H1 (cell line): Measurements from ENCODE around the gene PLPP7. TPM values are rescaled to one million over a fixed set of nuclear protein-coding genes. Genes with fewer than 3 reads are reported as not detected.

Experiments used
- CTCF ChIA-PET: fragments of 300-600 bp; sonication (Branson Sonifier 250); formaldehyde crosslinking; loops from one replicate; lab custom pipeline; 2021; ENCODE audit not compliant: partially characterized antibody; lab: Charles Lee
- POLR2A ChIA-PET: fragments of 300-600 bp; sonication (Branson Sonifier 250); formaldehyde crosslinking; loops from one replicate; lab custom pipeline; 2021; ENCODE audit warnings: inconsistent platforms; ENCODE audit not compliant: partially characterized antibody; lab: Charles Lee
- DNase-seq, 2 experiments: peaks; one replicate each; pipeline versions ENCODE4 v3.0.0 to v3.0.0-alpha.2; 2010 to 2022; ENCODE audit warnings: low spot score in 2 of 2, low read depth in 1 of 2, mixed read lengths in 1 of 2
- FAIRE-seq: peaks from 2 replicates; lab custom pipeline; 2011; peaks lifted over from hg19 to GRCh38; lab: Jason Lieb, UNC
- H2AFZ ChIP-seq: 2 replicates; pipeline ENCODE4 v1.8.1; 2012; ENCODE audit warnings: low read length, inconsistent platforms
- H2AK5ac ChIP-seq: 2 replicates; pipeline ENCODE4 v1.6.1; 2013; ENCODE audit warnings: low read depth, low read length
- H2BK120ac ChIP-seq: replicated peaks from 2 replicates; pipeline ENCODE3; 2013; ENCODE audit warnings: low read depth, low read length, inconsistent platforms
- H2BK12ac ChIP-seq: 2 replicates; pipeline ENCODE4 v1.6.1; 2013; ENCODE audit warnings: low read depth, low read length
- H2BK15ac ChIP-seq: 2 replicates; pipeline ENCODE4 v1.6.1; 2013; ENCODE audit warnings: low read length
- H2BK20ac ChIP-seq: 2 replicates; pipeline ENCODE4 v1.6.1; 2013; ENCODE audit warnings: low read length
- H2BK5ac ChIP-seq: 2 replicates; pipeline ENCODE4 v1.6.1; 2013; ENCODE audit warnings: low read depth, low read length
- H3K14ac ChIP-seq: 2 replicates; pipeline ENCODE4 v1.6.1; 2013; ENCODE audit warnings: inconsistent platforms; ENCODE audit not compliant: insufficient read length
- H3K18ac ChIP-seq: 2 replicates; pipeline ENCODE4 v1.6.1; 2013; ENCODE audit warnings: low read length; ENCODE audit errors: extremely low read depth
- H3K23ac ChIP-seq: 2 replicates; pipeline ENCODE4 v1.6.1; 2013; ENCODE audit warnings: inconsistent platforms; ENCODE audit not compliant: insufficient read length
- H3K23me2 ChIP-seq: 2 replicates; pipeline ENCODE4 v1.6.1; 2013; ENCODE audit warnings: low read depth, low read length
- H3K27ac ChIP-seq: 2 replicates; pipeline ENCODE4 v1.6.1; 2011; ENCODE audit warnings: low read depth, low read length, inconsistent platforms
- H3K27me3 ChIP-seq, 4 experiments: replicated peaks in 1 of 4; 1 replicate in 1 of 4; 2 replicates in 3 of 4; pipeline versions ENCODE4 v1.6.1 to v1.8.1; 2011 to 2013; ENCODE audit warnings: low read length in 3 of 4, mild to moderate bottlenecking in 3 of 4, inconsistent platforms in 2 of 4, mixed read lengths in 2 of 4, moderate library complexity in 1 of 4; ENCODE audit not compliant: control insufficient read depth in 3 of 4, insufficient read depth in 3 of 4; ENCODE audit errors: extremely low read depth in 1 of 4
- H3K36me3 ChIP-seq, 4 experiments: 2 replicates each; pipeline versions ENCODE4 v1.6.1 to v1.8.1; 2011 to 2013; ENCODE audit warnings: mild to moderate bottlenecking in 4 of 4, low read length in 3 of 4, moderate library complexity in 2 of 4, control low read depth in 1 of 4, inconsistent platforms in 1 of 4; ENCODE audit not compliant: insufficient read depth in 4 of 4, control insufficient read depth in 2 of 4
- H3K4ac ChIP-seq: replicated peaks from 2 replicates; pipeline ENCODE3; 2013; ENCODE audit warnings: low read length, low read depth, mixed read lengths, inconsistent platforms; ENCODE audit not compliant: insufficient read length
- H3K4me1 ChIP-seq, 4 experiments: replicated peaks in 1 of 4; 1 replicate in 1 of 4; 2 replicates in 3 of 4; pipeline versions ENCODE4 v1.6.1 to v1.8.1; 2011 to 2013; ENCODE audit warnings: low read length in 3 of 4, inconsistent platforms in 2 of 4, mixed read lengths in 1 of 4; ENCODE audit not compliant: insufficient read depth in 4 of 4, control insufficient read depth in 3 of 4
- H3K4me2 ChIP-seq, 2 experiments: 2 replicates each; pipeline versions ENCODE4 v1.6.1 to v1.8.1; 2011 to 2013; ENCODE audit warnings: low read depth in 2 of 2, low read length in 2 of 2, control low read depth in 1 of 2, inconsistent platforms in 1 of 2, mild to moderate bottlenecking in 1 of 2; ENCODE audit not compliant: insufficient read depth in 1 of 2
- H3K4me3 ChIP-seq, 4 experiments: fragments of 200-600, 300-600 bp in 1 of 4; sonication (generic), shearing (Covaris generic), sonication (Bioruptor Twin) in 1 of 4; 2 replicates each; pipeline versions ENCODE4 v1.5.1 to v1.8.1; 2011 to 2016; ENCODE audit warnings: low read length in 4 of 4, low read depth in 3 of 4, control low read depth in 2 of 4, inconsistent platforms in 2 of 4, mild to moderate bottlenecking in 2 of 4, mixed read lengths in 1 of 4, moderate library complexity in 1 of 4; ENCODE audit not compliant: insufficient read depth in 2 of 4; ENCODE audit errors: extremely low read depth in 1 of 4
- H3K56ac ChIP-seq: replicated peaks from 2 replicates; pipeline ENCODE3; 2013; ENCODE audit warnings: low read depth, mild to moderate bottlenecking, mixed read lengths, low read length, inconsistent platforms; ENCODE audit not compliant: insufficient read length
- H3K79me1 ChIP-seq: 2 replicates; pipeline ENCODE4 v1.6.1; 2013; ENCODE audit warnings: low read depth, low read length, control low read depth
- H3K79me2 ChIP-seq, 2 experiments: 2 replicates each; pipeline versions ENCODE4 v1.6.1 to v1.8.1; 2012 to 2013; ENCODE audit warnings: low read length in 2 of 2, mild to moderate bottlenecking in 2 of 2, inconsistent platforms in 1 of 2; ENCODE audit not compliant: insufficient read depth in 2 of 2, control insufficient read depth in 1 of 2
- H3K9ac ChIP-seq, 4 experiments: replicated peaks in 1 of 4; 1 replicate in 1 of 4; 2 replicates in 3 of 4; pipeline versions ENCODE4 v1.6.1 to v1.8.1; 2011 to 2013; ENCODE audit warnings: low read depth in 3 of 4, low read length in 3 of 4, control low read depth in 2 of 4, mild to moderate bottlenecking in 2 of 4, moderate library complexity in 2 of 4, inconsistent platforms in 1 of 4; ENCODE audit errors: extremely low read depth in 1 of 4
- H3K9me3 ChIP-seq, 2 experiments: 2 replicates each; pipeline versions ENCODE4 v1.6.1 to v1.8.1; 2012 to 2013; ENCODE audit warnings: mild to moderate bottlenecking in 2 of 2, moderate library complexity in 2 of 2, control low read depth in 1 of 2, inconsistent platforms in 1 of 2, low read depth in 1 of 2, low read length in 1 of 2, mixed read lengths in 1 of 2; ENCODE audit not compliant: insufficient read depth in 2 of 2
- H4K20me1 ChIP-seq, 2 experiments: replicated peaks in 1 of 2; 2 replicates each; pipeline versions ENCODE3 to v1.8.1; 2011 to 2013; ENCODE audit warnings: inconsistent platforms in 2 of 2, low read length in 2 of 2, mild to moderate bottlenecking in 1 of 2; ENCODE audit not compliant: insufficient read depth in 2 of 2, control insufficient read depth in 1 of 2
- H4K5ac ChIP-seq: 2 replicates; pipeline ENCODE4 v1.6.1; 2013; ENCODE audit warnings: low read length, low read depth, mixed read lengths, inconsistent platforms; ENCODE audit not compliant: insufficient read length
- H4K8ac ChIP-seq: 2 replicates; pipeline ENCODE4 v1.8.0; 2013; ENCODE audit warnings: mild to moderate bottlenecking, moderate library complexity, low read length, inconsistent platforms; ENCODE audit not compliant: insufficient read depth; ENCODE audit errors: extremely low read depth
- H4K91ac ChIP-seq: replicated peaks from 2 replicates; pipeline ENCODE3; 2013; ENCODE audit warnings: low read length, mixed read lengths, inconsistent platforms; ENCODE audit not compliant: insufficient read length
- BACH1 ChIP-seq: IDR thresholded peaks from 2 replicates; pipeline ENCODE4 v1.6.1; 2012; ENCODE audit warnings: low read length, improper control_type of control experiment
- CBX8 ChIP-seq: fragments of 300-800, 300-1000 bp; sonication (generic); IDR thresholded peaks from 2 replicates; pipeline ENCODE4 v1.7.1; 2016; ENCODE audit warnings: low read depth, low read length, borderline replicate concordance
- CREB1 ChIP-seq: IDR thresholded peaks from 2 replicates; pipeline ENCODE4 v1.6.1; 2012; ENCODE audit warnings: inconsistent platforms
- HDAC2 ChIP-seq, 2 experiments: fragments of 300-600 bp in 1 of 2; sonication (generic) in 1 of 2; IDR thresholded peaks; 2 replicates each; pipeline ENCODE4 v1.6.1; 2011 to 2012; ENCODE audit warnings: low read depth in 2 of 2, low read length in 2 of 2, mild to moderate bottlenecking in 2 of 2, moderate library complexity in 2 of 2, borderline replicate concordance in 1 of 2, inconsistent platforms in 1 of 2
- PHF8 ChIP-seq: fragments of 200-600 bp; sonication (generic); conservative IDR thresholded peaks from 2 replicates; pipeline ENCODE4 v1.7.1; 2012; ENCODE audit warnings: low read depth, mild to moderate bottlenecking, inconsistent platforms, low read length, moderate library complexity
- POLR2A ChIP-seq, 2 experiments: IDR thresholded peaks; 1 replicate in 1 of 2; 2 replicates in 1 of 2; pipeline ENCODE4 v1.6.1; 2011; ENCODE audit warnings: low read depth in 2 of 2, low read length in 2 of 2, mild to moderate bottlenecking in 2 of 2; ENCODE audit errors: control extremely low read depth in 1 of 2
- RBBP5 ChIP-seq: IDR thresholded peaks from 2 replicates; pipeline ENCODE4 v1.7.1; 2012; ENCODE audit warnings: low read depth, mild to moderate bottlenecking, inconsistent platforms, low read length, moderate library complexity, borderline replicate concordance
- SP2 ChIP-seq: IDR thresholded peaks from 2 replicates; pipeline ENCODE4 v1.6.1; 2012; ENCODE audit warnings: mild to moderate bottlenecking, low read length, inconsistent platforms
- SP4 ChIP-seq: IDR thresholded peaks from 2 replicates; pipeline ENCODE4 v1.6.1; 2012; ENCODE audit warnings: low read length, inconsistent platforms
- TAF1 ChIP-seq: IDR thresholded peaks from 2 replicates; pipeline ENCODE4 v1.6.1; 2011; ENCODE audit warnings: mild to moderate bottlenecking, low read depth, low read length
- TAF7 ChIP-seq: optimal IDR thresholded peaks from 2 replicates; pipeline ENCODE3; 2011; ENCODE audit warnings: low read depth, mild to moderate bottlenecking, inconsistent platforms, low read length, moderate library complexity, borderline replicate concordance
- ZNF274 ChIP-seq: IDR thresholded peaks from 2 replicates; pipeline ENCODE4 v1.7.0; 2012; ENCODE audit warnings: low read length, borderline replicate concordance; ENCODE audit errors: extremely low read depth
- WGBS, 2 experiments: shearing (Covaris generic) in 1 of 2; methylation state at CpG; one replicate each; pipeline versions ENCODE4 v1.1.6 to v1.1.7; 2013 to 2015; ENCODE audit warnings: low lambda C conversion rate in 2 of 2, mixed read lengths in 2 of 2, inconsistent platforms in 1 of 2, low coverage in 1 of 2, missing lambda C conversion rate in 1 of 2; ENCODE audit not compliant: insufficient replicate concordance in 2 of 2, insufficient coverage in 1 of 2, insufficient read length in 1 of 2; ENCODE audit errors: extremely low coverage in 1 of 2, missing lambda C conversion rate in 1 of 2; 5-methylcytosine and 5-hydroxymethylcytosine counted together
- polyA plus RNA-seq, 7 experiments: library from polyadenylated mRNA; depleted of rRNA in 3 of 7; stranded (reverse) in 5 of 7; unstranded in 2 of 7; fragments of >200 nt in 5 of 7; fragments of 200-250 nt in 2 of 7; gene quantifications; 1 replicate in 5 of 7; 2 replicates in 1 of 7; 4 replicates in 1 of 7; pipeline versions ENCODE4 v1.2.1 to v1.2.3, GENCODE V29; 2011 to 2013; ENCODE audit warnings: missing spikeins in 2 of 7, mixed read lengths in 2 of 7
- total RNA-seq: library from RNA; stranded (reverse); fragmentation: NEBNext Ultra II Directional; extraction: Animal tissue kit (Norgen Biotek cat#: 25700); gene quantifications from 2 replicates; pipeline ENCODE4 v1.2.1, GENCODE V29; 2021
- TF ChIP-seq, protein P1 (sequence below): IDR thresholded peaks from 2 replicates; pipeline ENCODE4 v1.6.1; 2012; ENCODE audit warnings: inconsistent platforms

PLPP7 gene
- total and polyA plus RNA-seq, 2 of the 8 experiments (the other 6 are each of a cell fraction or from before 2014, with no cell fraction given): 3.4 to 3.9 TPM

DNA sequence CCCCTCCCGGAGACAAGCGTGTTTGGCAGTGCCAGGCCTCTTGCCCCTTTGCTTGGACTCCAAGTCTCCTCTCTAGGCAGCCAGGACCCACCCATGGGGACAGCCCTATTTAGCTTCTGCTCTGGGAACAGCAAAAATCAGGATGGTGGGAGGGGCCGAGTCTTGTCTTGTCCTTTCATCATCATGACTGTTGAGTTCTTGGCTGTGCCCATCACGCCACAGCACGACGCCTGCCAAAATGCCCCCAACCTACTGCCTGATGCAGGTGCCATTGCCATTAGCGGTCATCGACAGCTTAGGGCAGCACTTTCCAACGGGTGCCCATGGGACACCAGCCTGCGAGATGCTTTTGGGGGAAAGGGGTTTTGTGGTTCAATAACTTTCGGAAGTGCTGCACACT is 18.9 kb downstream of the PLPP7 start:
- no peaks in the 10 kb centered on the region for H3K27me3 ChIP-seq
- no peak overlapping the region for H3K18ac ChIP-seq
- H3K4me2 ChIP-seq: no peak overlapping the region
- H2AK5ac ChIP-seq: no peak overlapping the region
- no peak for DNase-seq
- no peaks in the 10 kb centered on the region for H3K9me3 ChIP-seq
- no peak overlapping the region for H4K91ac ChIP-seq
- no peaks in the 10 kb centered on the region for H3K23me2 ChIP-seq
- no peak overlapping the region for H4K8ac ChIP-seq
- no peak overlapping the region for H2BK20ac ChIP-seq
- ChIA-PET POLR2A (no interaction called here), CTCF (interaction anchor here (0.7 to 1.5 kb wide), 4 partner anchors 10 to 127 kb away, joined by 3 read pairs; no protein-coding TSS in a partner anchor)
- no peak overlapping the region for H3K4ac ChIP-seq
- no peak overlapping the region for H3K4me3 ChIP-seq
- H2BK12ac ChIP-seq: no peak overlapping the region
- H2BK5ac ChIP-seq: no peak overlapping the region
- no peak overlapping the region for H3K56ac ChIP-seq
- H3K79me1 ChIP-seq: no peaks in the 10 kb centered on the region
- H3K23ac ChIP-seq: no peak overlapping the region
- H3K14ac ChIP-seq: no peak overlapping the region
- no peaks in the 10 kb centered on the region for H3K36me3 ChIP-seq
- no peak overlapping the region for H2BK15ac ChIP-seq
- no peak for FAIRE-seq
- 96% methylated on average over 11 of the region's 11 CpGs; no CpG with 5 or more reads in 1 of the 2 experiments for WGBS, 2 experiments
- no peaks in the 10 kb centered on the region for H4K20me1 ChIP-seq
- H3K79me2 ChIP-seq: no peaks in the 10 kb centered on the region
- no peak overlapping the region for H4K5ac ChIP-seq
- no peak overlapping the region for H3K9ac ChIP-seq
- no peaks in the 10 kb centered on the region; a peak in 1 of 7 replicates for H3K4me1 ChIP-seq
- H3K27ac ChIP-seq: no peak overlapping the region
- H2AFZ ChIP-seq: no peak overlapping the region
- H2BK120ac ChIP-seq: no peak overlapping the region
- TF ChIP-seq SP2 (no peak), HDAC2 (IDR thresholded peaks at IDR 0.05; ENCODE audit: borderline replicate concordance in 1 of 2, low read depth in 2 of 2, low read length in 2 of 2) (no peak), BACH1 (no peak), CREB1 (no peak), RBBP5 (no peak), TAF1 (no peak), SP4 (no peak), TAF7 (no peak), CBX8 (no peak), ZNF274 (no peak), POLR2A (IDR thresholded peaks at IDR 0.05; ENCODE audit: control extremely low read depth in 1 of 2, low read depth in 2 of 2, low read length in 2 of 2) (no peak), PHF8 (no peak)
- TF ChIP-seq, protein P1, sequence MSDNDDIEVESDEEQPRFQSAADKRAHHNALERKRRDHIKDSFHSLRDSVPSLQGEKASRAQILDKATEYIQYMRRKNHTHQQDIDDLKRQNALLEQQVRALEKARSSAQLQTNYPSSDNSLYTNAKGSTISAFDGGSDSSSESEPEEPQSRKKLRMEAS: no peak
